CD4-positive, alpha-beta T cell treated with Interferon gamma for 1 hour (primary cell): ENCODE data around the gene PLPP3.

ENCODE experiments used
- DNase-seq: peaks from one replicate; pipeline ENCODE4 v3.0.0-alpha.2; 2020

PLPP3 gene

DNA sequence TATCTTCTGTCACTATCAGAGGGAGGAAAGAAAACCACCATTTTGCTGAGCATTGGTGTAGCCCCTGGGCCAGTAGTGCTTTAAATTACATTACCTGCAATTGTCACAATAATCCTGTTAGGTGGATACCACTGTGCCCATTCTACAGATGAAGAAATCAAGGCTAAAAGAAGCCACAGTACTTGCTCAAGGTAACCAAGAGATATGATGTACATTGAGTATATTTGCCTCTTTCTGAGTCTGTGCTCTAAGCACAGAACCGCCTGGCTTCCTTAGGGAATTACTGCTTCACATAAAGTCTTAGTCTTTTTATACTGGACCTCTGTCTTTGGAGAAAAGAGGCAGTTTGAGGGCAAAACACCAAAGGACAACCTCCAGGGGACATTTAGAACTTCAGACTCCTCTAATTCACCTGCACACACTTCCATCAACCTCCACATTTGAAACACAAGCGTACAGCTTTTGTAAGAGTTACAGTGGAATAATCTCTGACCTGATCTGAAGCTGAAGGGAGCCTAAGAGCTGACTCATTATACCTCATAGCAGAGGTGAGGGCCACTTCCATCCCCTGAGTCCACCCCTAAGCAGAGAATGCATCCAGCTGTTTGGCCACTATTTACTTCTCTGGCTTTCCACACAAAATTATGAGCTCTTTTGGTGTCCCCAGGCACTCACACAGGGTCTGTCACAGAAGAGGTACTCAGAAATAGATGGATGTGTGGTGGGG, 61.8 kb downstream of the PLPP3 start:
- no peak for DNase-seq

DNA sequence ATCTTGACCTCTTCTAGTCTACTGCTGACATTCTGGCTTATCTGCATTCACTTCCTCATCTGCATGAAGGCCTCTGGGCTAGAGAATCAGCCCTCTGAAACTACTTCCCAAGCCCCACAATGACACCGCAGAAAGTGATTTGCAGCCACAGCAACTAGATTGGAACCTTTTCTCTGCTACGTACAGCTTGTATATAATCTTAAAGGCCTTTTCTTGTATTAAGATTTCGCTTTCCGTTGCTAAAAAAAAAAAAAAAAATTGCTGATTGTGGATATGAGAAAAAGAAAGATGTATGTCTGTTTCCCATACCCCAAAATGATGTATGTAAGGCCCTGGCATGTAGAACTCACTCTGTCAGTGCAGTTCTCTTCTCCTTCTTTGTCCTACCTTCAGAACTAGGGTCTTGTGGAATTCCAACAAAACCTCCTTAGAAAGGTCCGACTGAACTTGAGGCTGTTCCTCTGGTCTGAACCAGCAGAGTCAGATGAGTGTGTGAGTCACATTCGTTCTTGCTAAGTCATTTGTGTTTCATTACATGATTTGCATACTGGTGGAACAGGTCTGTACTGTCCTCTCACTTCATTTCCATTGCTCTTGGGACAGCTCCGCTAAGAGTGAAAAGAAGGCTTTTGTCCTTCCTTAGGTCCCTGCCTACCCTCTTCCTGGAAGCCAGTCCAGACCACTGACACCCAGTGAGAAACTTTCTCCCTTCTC, 62.7 kb downstream of the PLPP3 start:
- peak; percentile 28 for DNase-seq

DNA sequence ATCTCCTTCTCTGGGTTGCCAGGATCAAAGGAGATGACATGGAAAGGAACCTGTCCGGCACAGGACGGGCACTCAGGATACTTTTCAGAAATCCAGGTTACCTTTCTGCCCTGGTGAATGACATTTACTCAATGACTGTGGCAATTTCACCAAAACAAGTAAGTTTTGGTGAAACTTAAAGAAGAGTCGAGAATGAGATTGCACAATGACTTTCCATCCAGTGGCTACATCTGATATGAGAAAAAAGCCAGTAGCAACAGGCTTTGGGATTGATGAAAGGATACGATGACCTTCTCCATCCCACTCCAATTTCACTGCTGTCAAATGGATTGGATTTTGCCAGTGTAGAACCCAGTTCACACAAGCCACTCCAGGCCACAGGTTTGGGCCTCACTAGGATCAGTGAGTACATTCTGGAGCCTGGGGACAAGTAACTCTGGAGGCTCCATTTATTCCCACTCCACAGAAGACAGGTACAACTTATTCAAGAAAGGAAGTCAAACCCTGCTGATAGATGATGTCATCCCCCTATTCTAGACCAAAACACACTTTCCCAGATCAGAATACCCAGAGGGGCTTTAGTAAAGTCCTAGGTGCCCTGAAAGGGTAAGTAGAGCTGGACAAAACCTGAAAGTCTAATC, 63.3 kb downstream of the PLPP3 start:
- DNase-seq, result no peak

DNA sequence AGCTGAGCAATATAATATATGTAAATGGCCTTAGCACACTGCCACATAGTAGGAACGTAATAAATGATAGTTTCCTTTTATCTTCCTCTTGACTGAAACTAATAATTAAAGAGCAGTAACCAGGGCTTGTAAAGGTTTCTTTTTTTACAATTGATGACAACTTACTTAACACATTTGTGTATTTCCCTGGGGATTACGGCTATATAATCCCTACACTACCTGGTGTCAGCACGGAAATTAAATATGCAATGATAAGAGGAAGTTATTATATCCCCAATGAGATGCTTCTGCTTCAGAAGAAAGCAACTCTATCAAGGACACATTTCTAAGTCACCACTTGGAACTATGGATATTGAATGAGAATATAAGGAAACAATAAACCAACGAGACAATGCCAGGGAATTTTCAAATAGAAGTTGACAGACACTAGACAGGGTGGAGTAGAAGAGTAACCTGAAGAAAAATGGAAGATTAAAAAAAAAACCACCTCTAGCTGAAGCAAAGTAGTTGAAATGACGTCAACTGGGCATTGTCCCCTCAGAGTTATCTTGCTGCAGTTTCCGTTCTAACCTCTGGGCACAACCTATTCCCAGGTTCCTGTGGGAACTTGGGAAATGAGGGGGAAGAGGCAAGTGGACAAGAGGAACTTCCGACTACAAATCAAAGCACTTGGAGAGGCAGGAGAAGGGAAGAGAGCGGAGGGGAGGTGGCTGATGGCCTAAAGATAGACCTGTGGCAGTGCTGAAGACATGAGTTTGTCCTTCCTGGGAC, 66.5 kb downstream of the PLPP3 start:
- no peak for DNase-seq

GRCh38 chr1:56511766-56512165, 67.6 kb downstream of the PLPP3 start:
- no peak for DNase-seq

- peak; percentile 11 for DNase-seq
Observed at GRCh38 chr1:56511364-56511763, 68.0 kb downstream of the PLPP3 start.

- no peak for DNase-seq
Observed at GRCh38 chr1:56510642-56511021, 68.7 kb downstream of the PLPP3 start.

DNA sequence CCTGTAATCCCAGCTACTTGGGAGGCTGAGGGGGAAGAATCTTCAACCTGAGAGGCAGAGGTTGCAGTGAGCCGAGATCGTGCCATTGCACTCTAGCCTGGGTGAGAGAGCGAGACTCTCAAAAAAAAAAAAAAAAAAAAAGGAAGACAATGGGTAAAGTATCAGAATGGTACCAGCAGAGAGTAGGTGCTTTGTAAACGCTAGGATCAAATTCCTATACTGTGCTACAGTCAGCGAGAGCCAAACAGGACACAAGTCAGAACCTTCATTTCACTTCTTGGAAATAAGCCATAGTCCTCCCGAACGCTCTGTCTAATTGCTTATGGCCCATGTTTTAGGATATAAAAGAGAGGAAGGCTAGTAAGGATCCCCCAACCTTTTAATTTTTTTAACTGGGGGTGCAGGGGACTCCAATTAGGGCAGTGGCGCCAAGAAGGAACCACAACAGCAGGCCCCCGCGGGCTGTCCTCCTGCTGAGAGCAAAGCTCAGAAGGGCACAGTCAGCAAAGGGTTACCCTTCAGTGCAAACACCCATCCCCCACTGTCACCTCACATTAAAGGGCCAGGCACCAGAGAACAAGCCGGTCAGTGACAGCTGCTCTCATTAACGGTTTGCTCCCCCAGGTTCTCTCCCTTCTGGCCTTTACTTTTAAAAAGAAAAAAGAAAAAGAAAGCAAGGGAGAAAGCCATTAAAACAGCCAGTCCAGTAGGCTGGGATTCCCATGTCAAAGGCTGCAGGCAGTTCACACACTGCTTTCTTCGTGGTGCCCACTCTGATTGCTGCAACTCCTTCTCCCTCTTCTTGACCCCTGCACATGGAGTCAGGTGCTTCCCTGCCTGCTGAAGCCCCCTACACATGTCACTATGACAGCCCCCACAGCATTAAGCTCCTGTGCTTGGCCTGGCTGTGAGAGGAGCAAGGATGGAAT, 69.4 kb downstream of the PLPP3 start:
- DNase-seq, result no peak

DNA sequence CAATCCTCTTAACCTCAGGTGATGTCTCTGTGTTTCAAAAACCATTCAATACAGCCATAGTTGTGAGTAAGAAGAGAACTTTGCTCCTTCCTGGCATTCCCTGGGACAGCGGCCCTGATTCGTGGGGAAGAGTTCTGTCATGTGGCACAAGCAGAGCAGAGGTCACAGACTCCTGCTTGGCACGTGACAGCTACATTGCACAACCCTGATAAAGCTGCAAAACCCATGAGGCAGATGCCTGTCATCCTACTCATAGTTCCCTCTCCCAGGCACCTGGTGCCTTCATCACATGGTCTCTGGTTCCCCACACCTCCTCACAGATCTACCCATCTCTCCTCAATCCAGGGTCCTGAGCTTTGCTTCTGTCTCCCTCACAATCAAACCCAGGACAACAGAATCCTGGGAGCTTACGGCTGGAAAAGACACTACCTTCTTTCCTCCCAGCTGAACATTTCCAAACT, 70.8 kb downstream of the PLPP3 start:
- peak; percentile 25 for DNase-seq

DNA sequence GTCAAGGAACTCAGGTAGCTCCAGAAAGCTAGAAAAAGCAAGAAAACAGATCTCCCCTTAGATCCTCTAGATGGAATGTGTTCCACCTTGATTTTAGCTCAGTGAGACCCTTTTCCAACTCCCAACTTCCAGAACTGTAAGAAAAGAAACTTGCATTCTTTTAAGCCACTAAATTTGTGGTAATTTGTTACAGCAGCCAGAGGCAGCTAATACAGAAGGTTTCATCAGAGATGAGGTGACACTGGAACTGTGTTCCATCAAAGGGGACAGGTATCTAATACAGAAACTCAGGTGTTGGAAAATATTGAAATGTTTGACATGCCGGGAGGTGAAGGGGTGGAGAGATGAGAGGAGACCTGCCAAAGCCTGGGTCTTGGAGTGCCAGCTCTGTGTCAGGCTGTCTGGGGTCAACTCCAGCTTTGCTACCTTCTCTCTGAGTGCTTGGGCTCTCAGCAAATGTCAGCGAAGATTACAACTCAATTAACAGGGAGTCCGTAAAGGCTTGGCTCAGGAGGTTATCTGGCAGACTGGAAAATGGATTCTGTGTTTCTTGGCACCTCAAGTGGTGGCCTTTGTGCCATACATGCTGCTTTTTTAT, 71.3 kb downstream of the PLPP3 start:
- no peak for DNase-seq

DNA sequence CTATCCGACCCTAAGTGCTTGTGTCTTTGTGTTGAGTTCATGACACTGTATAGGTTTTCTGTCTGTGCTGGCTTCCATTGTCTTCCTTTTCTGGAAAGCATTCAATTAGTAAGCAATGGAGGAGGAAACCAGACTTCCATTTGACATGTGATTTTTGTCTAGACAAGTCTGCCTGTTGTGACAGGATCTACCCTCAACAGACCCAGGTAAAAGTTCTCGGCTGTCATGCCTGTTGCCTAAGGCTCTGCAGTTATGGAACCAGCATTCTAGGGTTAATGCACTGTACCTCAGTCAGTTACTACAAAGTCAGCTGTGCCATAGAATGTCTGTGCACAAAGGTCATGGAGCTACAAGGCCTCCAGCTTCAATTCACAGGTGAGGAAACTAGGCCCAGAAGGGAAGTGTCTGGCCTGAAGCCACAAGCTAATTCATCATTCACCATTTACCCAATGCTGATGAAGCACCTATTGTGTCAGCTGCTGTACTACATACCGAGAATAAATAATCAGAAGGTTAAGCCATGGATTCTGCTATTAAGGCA, 72.3 kb downstream of the PLPP3 start:
- DNase-seq, result no peak

GRCh38 chr1:56505792-56506743, 73.3 kb downstream of the PLPP3 start:
- no peak for DNase-seq

DNA sequence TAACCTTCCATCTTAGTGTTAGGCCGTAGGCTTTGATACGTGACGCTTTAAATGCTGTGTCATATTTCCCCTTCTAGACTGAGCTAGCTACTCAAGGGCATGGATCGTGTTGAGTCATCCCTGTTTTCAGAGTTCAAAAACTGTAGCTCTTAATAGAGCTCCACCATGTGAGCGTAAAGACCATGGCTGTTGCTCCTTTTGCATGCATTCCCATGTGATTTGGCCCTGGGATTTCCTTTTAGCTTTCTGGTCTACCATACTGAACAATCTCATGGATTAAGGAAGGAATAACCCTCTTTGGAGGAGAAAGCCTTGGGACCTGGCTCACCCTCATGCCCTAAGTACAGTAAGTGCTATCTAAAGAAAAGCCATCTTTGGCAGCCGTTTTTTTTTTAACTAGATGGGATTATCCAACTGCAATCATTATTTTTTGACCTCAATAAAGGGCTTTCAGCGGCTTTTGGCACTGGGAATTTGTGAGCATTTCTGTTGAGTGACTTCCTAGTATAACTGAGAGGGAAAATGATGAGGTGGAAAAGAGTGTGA, 76.6 kb downstream of the PLPP3 start:
- DNase-seq, result no peak

DNA sequence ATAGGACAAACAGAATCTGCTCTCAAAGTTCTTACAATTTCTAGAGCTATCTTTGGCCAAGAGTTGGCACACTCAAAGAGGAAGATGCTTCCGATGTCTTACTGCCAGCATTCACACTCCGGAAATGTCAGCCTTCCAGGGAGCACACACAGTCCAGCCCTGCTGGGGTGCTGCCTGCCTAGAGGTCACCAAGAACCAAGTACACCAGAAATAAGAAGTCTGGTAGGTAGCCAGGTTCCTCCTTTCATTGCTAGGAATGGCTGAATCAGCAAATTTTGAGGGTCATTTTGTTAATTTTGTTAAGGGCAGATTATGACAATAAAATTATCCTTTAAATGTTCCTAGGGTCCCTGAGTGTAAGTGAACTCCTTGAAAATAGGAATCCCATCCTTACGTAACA, 77.5 kb downstream of the PLPP3 start:
- DNase-seq, result no peak

GRCh38 chr1:56501426-56501825, 77.9 kb downstream of the PLPP3 start:
- no peak for DNase-seq

GRCh38 chr1:56496821-56497772, 82.3 kb downstream of the PLPP3 start:
- DNase-seq, result no peak

- no peak for DNase-seq
Observed at GRCh38 chr1:56496158-56496557, 83.2 kb downstream of the PLPP3 start.

DNA sequence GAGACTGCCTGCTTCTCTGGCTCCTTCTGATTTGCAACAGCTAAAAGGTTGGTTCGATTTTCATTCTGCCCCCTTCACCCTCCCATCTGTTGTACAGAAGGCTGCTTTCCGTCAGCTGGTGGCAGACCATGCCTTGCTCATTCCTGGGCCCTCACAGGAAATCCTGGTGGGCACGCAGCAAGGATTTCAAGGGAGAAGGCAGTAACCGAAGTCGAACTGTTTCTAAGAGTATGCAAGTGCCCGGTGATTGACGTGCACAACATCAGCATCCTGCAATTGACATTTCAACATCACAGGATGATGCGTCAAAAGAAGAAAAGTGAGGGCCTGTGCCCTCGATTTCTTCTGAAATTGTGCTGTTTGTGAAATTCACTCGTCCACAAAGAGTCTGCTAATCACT, 83.8 kb downstream of the PLPP3 start:
- no peak for DNase-seq

DNA sequence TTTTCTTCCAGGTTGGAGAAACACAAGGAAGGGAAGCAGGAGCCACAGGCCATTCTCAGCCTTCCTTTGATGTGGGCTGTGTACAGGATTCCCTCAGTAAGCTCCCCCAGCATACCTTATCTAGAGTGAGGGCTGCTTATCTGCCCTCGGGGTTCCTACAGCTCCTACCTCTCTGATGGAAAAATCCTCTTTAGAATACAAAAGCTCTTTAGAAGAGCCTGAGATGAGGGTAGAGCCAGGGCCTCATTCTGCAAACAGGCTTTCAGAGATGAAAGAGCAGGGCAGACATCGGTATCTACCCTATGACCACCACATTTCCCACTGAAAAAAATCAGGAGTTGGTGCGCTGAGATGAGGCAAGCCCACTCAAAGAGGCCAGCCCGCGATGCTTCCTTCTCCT, 85.1 kb downstream of the PLPP3 start:
- DNase-seq, result no peak
